GM19328 (cell line): ENCODE data around the gene CHCHD6.

Experiments
- ATAC-seq: cut with Tn5 transposase; IDR thresholded peaks from one replicate; pipeline ENCODE4 v1.9.1; 2021; ENCODE audit warnings: mild to moderate bottlenecking, moderate library complexity; ENCODE audit not compliant: unreplicated experiment

The CHCHD6 gene

GRCh38 chr3:126986001-126986400 is 282.0 kb downstream of the CHCHD6 start:
- no peak for ATAC-seq

DNA sequence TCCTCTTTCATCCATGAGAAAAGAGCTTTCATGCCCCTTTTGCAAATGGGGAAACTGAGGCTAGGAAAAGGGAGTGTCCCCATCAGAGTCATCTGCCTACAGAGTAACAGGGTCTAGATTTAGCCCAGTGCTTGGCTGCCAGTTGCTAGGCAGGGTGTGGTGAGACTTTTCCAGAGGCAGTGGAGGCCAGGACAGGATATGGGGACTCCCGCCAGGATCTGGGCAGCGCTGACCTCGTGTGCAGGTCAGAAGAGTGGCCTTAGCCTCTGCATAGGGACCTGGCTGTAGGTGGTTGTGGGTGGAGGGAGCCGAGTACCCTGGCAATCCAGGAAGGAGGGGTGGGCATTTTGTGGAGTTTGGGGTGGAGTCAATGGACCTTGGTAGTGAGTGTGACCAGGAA is 283.1 kb downstream of the CHCHD6 start:
- ATAC-seq: no peak

- no peak for ATAC-seq
Observed at GRCh38 chr3:126987596-126987995, 283.6 kb downstream of the CHCHD6 start.

- no peak for ATAC-seq
Observed at GRCh38 chr3:126988451-126989021, 284.5 kb downstream of the CHCHD6 start.

GRCh38 chr3:126989316-126990023 is 285.4 kb downstream of the CHCHD6 start:
- no peak for ATAC-seq

DNA sequence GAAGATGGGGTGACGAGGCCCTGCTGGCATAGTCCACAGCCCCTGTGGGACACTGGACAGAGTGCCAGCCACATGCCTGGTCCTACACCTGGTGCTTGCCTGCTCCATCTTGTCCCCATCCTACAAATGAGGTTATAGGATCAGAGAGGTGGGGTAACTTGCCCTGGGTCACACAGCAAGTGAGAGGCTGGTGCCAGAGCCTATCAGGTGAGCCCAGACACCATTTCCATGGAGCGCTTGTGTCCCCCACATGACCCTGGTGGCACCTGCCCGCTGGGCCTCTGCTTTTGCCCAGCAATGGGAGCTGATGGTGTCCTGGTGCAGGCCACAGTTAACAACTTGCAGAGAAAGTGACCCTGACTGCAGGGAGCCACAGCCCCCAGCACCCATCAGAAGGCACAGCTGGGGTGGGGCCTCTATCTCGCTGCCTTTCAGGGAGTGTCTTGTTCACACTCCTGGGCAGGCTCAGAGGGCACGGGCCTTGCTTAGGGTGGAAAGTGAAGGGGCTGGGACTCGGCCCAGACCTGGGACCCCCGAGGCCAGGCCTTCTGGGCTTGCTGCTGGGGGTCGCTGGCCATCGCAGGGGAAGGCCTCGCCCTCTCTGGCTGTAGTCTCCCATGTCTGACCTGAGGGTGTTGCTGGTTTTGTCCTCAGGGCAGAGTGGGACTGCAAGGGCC is 286.1 kb downstream of the CHCHD6 start:
- ATAC-seq: no peak

DNA sequence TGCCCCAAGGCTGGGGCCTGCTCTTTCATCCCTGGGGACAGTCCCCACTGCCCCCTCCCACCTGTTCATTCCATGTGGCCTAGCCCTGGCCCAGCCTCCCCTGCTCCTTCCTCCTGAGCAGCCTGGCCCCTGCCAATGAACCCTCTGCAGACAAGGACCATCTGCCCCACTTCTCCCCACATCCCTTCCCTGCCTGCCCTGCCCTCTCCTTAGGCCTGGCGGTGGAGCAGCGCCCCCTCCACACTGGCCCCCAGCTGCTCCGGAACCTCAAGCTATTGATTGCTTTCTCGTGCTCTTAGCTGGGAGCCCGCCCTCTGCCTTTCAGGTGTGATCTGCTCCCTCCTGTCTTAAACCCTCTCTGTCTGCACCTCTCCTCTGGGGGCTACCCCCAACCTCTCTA is 286.9 kb downstream of the CHCHD6 start:
- ATAC-seq: no peak

GRCh38 chr3:126991366-126992200 is 287.5 kb downstream of the CHCHD6 start:
- no peak for ATAC-seq

DNA sequence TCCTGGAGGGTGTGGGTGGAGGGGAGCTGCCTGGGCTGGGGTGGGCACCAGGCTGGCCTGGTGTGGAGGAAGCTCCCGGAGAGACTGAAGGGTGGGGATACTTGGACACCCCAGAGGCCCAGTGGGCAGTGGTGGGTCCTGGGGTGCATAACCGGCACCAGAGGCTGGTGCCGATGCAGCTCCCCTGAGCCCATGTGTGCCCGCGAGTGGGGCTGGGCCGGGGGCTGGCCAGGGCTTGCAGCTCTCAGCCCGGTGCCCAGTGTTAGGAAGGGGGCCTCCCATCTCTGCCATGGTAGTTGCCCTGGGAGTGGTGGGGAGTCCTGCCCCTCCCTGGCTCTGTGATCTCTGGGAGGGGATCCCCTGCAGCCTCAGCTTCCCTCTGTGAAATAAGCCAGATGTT is 288.2 kb downstream of the CHCHD6 start:
- ATAC-seq: no peak

GRCh38 chr3:126992776-126993175 is 288.7 kb downstream of the CHCHD6 start:
- no peak for ATAC-seq

DNA sequence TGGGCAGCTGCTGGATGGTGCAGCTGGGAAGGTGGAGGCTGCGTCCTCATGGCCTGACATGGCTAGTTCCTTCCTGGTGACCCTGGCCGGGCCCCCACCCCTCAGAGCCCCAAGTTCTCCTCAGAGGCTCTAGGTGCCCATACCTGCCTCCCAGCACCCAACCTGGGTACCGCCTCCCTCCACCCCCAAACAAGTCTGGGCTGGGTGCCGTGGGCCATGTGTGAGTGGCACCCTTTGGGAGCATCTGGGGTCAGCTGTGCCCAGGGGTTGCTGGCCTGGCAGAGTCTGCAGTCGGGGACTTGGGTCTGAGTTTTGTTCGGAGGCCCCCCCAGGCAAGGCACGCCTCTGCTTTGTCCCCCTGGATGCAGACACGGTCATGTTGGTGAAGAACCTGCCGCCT is 289.4 kb downstream of the CHCHD6 start:
- ATAC-seq: no peak

- ATAC-seq: no peak
Observed at GRCh38 chr3:126994661-126995245, 290.7 kb downstream of the CHCHD6 start.

GRCh38 chr3:126995254-126995780 is 291.3 kb downstream of the CHCHD6 start:
- ATAC-seq: no peak

GRCh38 chr3:126995926-126996512 is 292.0 kb downstream of the CHCHD6 start:
- ATAC-seq: no peak

DNA sequence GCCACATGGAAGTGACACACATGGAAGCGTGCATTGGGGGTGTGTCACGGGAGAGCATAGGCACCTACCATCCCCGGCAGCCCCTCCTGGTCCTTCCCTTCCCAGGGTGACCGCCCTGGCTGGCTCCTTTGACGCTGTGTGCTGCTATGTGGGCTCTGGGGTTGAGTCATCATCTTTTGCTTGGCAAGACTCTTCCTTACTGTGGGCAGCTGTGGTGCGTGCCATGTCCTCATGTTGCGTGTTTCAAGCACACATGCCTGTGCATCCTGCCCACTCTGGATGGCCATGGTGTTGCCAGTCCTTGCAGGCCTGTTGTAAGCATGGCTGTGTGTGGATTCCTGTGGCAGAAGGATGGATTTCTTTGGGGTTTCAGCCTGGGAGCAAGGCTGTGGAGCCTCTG is 292.9 kb downstream of the CHCHD6 start:
- no peak for ATAC-seq

DNA sequence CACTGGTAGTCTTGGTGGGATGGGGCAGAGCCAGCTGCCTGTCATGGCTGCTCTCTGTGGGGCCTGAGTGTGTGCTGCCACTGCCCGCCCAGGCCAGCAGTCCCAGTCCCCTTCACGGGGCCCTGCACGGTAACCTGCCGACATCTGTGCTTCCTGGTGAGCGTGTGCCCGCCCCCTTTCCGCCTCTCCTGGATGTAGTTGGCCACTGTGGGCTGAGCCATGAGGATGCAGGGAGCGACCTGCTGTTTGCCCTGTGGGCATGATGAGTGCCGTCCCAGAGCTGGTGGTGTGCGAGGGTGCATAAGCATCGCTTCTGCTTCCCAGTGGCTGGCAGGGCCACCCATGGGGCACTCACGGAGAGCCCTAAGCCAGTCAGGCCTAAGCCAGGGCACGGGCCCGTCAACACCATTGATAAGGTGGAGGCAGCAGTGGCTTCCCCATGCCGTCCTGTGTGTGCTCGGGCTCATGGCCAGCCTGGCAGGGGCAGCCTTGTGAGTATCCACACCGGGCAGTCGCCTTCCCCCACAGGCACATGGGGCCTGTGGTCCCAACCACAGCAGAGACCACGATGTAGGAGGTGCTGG is 293.5 kb downstream of the CHCHD6 start:
- ATAC-seq: no peak

GRCh38 chr3:126998320-126998719 is 294.3 kb downstream of the CHCHD6 start:
- no peak for ATAC-seq

- no peak for ATAC-seq
Observed at GRCh38 chr3:126998728-126999127, 294.7 kb downstream of the CHCHD6 start.

- ATAC-seq: no peak
Observed at GRCh38 chr3:126999383-126999782, 295.3 kb downstream of the CHCHD6 start.

DNA sequence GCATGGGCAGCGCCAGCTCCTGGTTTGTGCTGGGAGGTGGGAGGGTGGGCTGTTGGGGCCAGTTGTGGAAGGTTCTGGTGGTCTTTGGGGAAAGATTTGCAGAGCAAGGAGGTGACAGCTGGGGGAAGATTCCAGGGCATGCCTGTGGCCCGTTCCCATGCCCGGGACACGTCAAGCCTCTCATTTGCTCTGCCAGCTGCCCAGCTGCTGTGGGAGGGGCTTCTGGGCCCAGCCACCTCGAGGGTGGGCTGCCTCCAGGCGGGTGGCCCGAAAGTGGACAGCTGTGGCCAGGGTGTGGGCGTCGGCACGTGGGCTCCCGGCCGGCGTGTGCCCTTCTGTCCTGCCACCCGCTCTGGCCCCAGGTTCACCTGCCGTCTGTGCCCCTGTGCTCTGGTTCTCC is 296.1 kb downstream of the CHCHD6 start:
- ATAC-seq: no peak
